ENCODE data around the gene COPB2. TPM values are rescaled to one million over a fixed set of nuclear protein-coding genes. Genes with fewer than 3 reads are reported as not detected.

COPB2 gene
- total and polyA plus RNA-seq, 2 donors from 2014 or later, result 47.3 to 124 TPM

DNA sequence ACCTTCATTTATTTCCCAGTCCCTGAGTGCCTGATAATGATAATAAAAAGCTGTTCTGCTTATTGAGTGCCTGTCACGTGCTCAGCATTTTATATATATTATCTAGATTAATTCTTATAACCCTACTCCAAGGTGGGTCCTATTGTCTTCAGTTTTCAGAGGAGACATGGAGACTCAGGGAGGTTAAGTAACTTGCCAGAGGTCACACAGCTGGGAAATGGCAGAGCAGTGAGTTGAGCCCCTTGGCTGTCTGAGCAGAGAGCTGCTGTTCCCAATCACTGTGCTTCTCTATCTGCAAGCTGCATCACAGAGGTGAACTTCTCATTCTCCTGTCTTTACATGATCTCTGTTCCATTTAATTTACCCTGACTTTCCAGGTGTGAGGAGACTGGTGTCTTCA, 77.9 kb downstream of the COPB2 start:
- intact Hi-C loops (cut with DNase I), result no loop called here
- H3K4me3 ChIP-seq (ENCODE audit: low read length in 3 of 3), result no peak overlapping the region
- no peak for FAIRE-seq
- no peak for DNase-seq
- no peaks in the 10 kb centered on the region for H3K27me3 ChIP-seq (ENCODE audit: control insufficient read depth, insufficient read depth, low read length)
- no peaks in the 10 kb centered on the region for H3K4me1 ChIP-seq (ENCODE audit: control insufficient read depth in 2 of 3, insufficient read depth in 2 of 3, low read depth in 1 of 3, low read length in 3 of 3)
- TF ChIP-seq, protein P1, sequence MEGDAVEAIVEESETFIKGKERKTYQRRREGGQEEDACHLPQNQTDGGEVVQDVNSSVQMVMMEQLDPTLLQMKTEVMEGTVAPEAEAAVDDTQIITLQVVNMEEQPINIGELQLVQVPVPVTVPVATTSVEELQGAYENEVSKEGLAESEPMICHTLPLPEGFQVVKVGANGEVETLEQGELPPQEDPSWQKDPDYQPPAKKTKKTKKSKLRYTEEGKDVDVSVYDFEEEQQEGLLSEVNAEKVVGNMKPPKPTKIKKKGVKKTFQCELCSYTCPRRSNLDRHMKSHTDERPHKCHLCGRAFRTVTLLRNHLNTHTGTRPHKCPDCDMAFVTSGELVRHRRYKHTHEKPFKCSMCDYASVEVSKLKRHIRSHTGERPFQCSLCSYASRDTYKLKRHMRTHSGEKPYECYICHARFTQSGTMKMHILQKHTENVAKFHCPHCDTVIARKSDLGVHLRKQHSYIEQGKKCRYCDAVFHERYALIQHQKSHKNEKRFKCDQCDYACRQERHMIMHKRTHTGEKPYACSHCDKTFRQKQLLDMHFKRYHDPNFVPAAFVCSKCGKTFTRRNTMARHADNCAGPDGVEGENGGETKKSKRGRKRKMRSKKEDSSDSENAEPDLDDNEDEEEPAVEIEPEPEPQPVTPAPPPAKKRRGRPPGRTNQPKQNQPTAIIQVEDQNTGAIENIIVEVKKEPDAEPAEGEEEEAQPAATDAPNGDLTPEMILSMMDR (IDR thresholded peaks at IDR 0.05; ENCODE audit: borderline replicate concordance, extremely low read depth, insufficient read depth), result no peak
- H3K9me3 ChIP-seq (ENCODE audit: control insufficient read depth in 2 of 3, insufficient read depth in 1 of 3, low read length in 3 of 3), result no peaks in the 10 kb centered on the region
- H3K27ac ChIP-seq (ENCODE audit: low read depth in 2 of 2, low read length in 2 of 2), result no peak overlapping the region
- H3K9ac ChIP-seq (ENCODE audit: low read length in 3 of 3), result no peak overlapping the region
- no peaks in the 10 kb centered on the region for H3K36me3 ChIP-seq (ENCODE audit: control insufficient read depth in 2 of 3, insufficient read depth in 3 of 3, low read length in 3 of 3)

DNA sequence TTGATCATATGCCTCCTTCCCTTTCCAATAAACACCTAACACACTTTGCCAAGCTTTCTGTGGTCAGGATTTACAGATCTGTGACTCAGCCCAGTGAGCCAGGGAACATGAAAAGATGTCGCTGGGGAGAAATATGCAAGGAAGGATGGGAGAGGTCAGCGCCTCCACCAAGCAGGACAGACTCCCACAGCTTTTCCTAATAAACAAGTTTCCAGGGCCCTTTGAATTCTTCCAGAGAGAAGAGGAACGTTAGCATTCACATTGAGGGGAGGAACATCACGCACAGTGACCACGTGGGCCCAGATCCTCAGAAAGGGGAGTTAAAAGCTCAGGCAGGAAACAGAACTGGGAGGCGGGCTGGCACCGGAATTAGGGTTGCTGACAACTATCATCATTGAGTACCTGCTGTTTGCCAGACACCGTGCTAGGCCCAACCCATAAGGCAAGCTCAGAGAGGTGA, 78.9 kb downstream of the COPB2 start:
- TF ChIP-seq, protein P1 (IDR thresholded peaks at IDR 0.05; ENCODE audit: borderline replicate concordance, extremely low read depth, insufficient read depth), result no peak
- no peaks in the 10 kb centered on the region for H3K36me3 ChIP-seq (ENCODE audit: control insufficient read depth in 2 of 3, insufficient read depth in 3 of 3, low read length in 3 of 3)
- FAIRE-seq (no peak), DNase-seq (no peak)
- H3K27me3 ChIP-seq (ENCODE audit: control insufficient read depth, insufficient read depth, low read length), result no peaks in the 10 kb centered on the region
- no peak overlapping the region for H3K9ac ChIP-seq (ENCODE audit: low read length in 3 of 3)
- no peak overlapping the region for H3K4me3 ChIP-seq (ENCODE audit: low read length in 3 of 3)
- H3K9me3 ChIP-seq (ENCODE audit: control insufficient read depth in 2 of 3, insufficient read depth in 1 of 3, low read length in 3 of 3), result no peaks in the 10 kb centered on the region
- no peak overlapping the region for H3K27ac ChIP-seq (ENCODE audit: low read depth in 2 of 2, low read length in 2 of 2)
- intact Hi-C loops (cut with DNase I), result no loop called here
- H3K4me1 ChIP-seq (ENCODE audit: control insufficient read depth in 2 of 3, insufficient read depth in 2 of 3, low read depth in 1 of 3, low read length in 3 of 3), result no peaks in the 10 kb centered on the region

DNA sequence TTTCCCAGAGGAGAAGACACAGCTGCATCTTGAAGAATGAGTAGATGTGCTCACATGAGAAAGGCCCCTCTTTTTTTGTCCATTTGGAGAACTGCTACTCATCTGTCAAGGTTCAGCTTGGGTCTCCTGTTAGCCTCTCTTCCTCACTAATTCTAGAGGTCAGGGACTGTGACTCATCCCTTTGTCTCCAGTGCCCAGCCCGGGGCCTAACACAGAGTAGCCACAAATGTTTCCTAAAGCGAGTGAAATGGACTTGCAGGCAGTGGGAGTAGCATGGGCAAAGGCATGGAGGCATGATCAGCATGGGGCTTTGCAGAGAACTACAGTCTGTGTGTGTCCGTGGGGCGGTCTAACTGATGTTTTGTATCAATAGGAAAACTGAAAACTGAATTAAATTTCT, 79.6 kb downstream of the COPB2 start:
- Histone ChIP-seq H3K27ac (ENCODE audit: low read depth in 2 of 2, low read length in 2 of 2) (no peak overlapping the region), H3K4me3 (ENCODE audit: low read length in 3 of 3) (no peak overlapping the region), H3K9me3 (ENCODE audit: control insufficient read depth in 2 of 3, insufficient read depth in 1 of 3, low read length in 3 of 3) (no peaks in the 10 kb centered on the region), H3K27me3 (ENCODE audit: control insufficient read depth, insufficient read depth, low read length) (no peaks in the 10 kb centered on the region), H3K4me1 (ENCODE audit: control insufficient read depth in 2 of 3, insufficient read depth in 2 of 3, low read depth in 1 of 3, low read length in 3 of 3) (no peaks in the 10 kb centered on the region), H3K36me3 (ENCODE audit: control insufficient read depth in 2 of 3, insufficient read depth in 3 of 3, low read length in 3 of 3) (no peaks in the 10 kb centered on the region), H3K9ac (ENCODE audit: low read length in 3 of 3) (no peak overlapping the region)
- TF ChIP-seq, protein P1 (IDR thresholded peaks at IDR 0.05; ENCODE audit: borderline replicate concordance, extremely low read depth, insufficient read depth), result no peak
- intact Hi-C loops (cut with DNase I), result no loop called here
- no peak for FAIRE-seq
- no peak for DNase-seq

DNA sequence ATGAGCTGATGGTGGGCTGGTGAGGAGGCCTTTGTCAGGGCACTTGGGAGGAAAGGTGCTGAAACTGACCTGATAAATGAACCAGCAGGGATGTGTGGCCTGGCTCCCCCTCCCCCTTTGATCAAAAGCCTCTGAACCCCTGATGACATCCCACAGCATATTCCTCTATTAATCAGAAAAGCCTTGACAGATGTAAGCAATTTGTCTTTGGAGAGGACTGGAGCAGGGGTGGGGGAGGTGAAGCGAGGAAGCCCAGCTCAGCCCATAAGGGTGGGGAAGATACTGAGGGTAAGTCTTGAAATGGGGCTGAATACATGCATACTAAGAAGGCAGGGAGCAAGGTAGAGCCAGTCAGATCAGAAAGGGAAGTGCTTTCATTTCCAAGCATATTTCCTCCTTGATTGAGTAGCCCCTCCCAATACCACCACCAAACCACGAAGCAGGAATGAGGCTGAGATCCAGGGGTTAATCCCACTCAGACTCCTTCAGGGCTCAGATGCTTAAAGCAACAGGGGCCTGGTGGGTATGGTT, 80.3 kb downstream of the COPB2 start:
- Histone ChIP-seq H3K9ac (ENCODE audit: low read length in 3 of 3) (no peak overlapping the region), H3K4me1 (ENCODE audit: control insufficient read depth in 2 of 3, insufficient read depth in 2 of 3, low read depth in 1 of 3, low read length in 3 of 3) (no peaks in the 10 kb centered on the region), H3K27ac (ENCODE audit: low read depth in 2 of 2, low read length in 2 of 2) (no peak overlapping the region), H3K4me3 (ENCODE audit: low read length in 3 of 3) (no peak overlapping the region), H3K9me3 (ENCODE audit: control insufficient read depth in 2 of 3, insufficient read depth in 1 of 3, low read length in 3 of 3) (no peaks in the 10 kb centered on the region), H3K27me3 (ENCODE audit: control insufficient read depth, insufficient read depth, low read length) (no peaks in the 10 kb centered on the region), H3K36me3 (ENCODE audit: control insufficient read depth in 2 of 3, insufficient read depth in 3 of 3, low read length in 3 of 3) (no peaks in the 10 kb centered on the region)
- intact Hi-C loops (cut with DNase I), result no loop called here
- TF ChIP-seq, protein P1 (IDR thresholded peaks at IDR 0.05; ENCODE audit: borderline replicate concordance, extremely low read depth, insufficient read depth), result no peak
- DNase-seq (no peak), FAIRE-seq (no peak)
